HG03457 (cell line): ENCODE results near the gene NISCH.

Source experiments
- ATAC-seq: cut with Tn5 transposase; IDR thresholded peaks from one replicate; pipeline ENCODE4 v1.9.1; 2021; ENCODE audit warnings: moderate number of reproducible peaks; ENCODE audit not compliant: unreplicated experiment

NISCH gene

GRCh38 chr3:52435246-52436101, 19.9 kb upstream of the NISCH start:
- ATAC-seq: no peak

GRCh38 chr3:52436500-52437149, 18.8 kb upstream of the NISCH start:
- no peak for ATAC-seq

- no peak for ATAC-seq
Observed at GRCh38 chr3:52437326-52438103, 17.9 kb upstream of the NISCH start.

GRCh38 chr3:52438104-52438376, 17.4 kb upstream of the NISCH start:
- ATAC-seq: no peak

DNA sequence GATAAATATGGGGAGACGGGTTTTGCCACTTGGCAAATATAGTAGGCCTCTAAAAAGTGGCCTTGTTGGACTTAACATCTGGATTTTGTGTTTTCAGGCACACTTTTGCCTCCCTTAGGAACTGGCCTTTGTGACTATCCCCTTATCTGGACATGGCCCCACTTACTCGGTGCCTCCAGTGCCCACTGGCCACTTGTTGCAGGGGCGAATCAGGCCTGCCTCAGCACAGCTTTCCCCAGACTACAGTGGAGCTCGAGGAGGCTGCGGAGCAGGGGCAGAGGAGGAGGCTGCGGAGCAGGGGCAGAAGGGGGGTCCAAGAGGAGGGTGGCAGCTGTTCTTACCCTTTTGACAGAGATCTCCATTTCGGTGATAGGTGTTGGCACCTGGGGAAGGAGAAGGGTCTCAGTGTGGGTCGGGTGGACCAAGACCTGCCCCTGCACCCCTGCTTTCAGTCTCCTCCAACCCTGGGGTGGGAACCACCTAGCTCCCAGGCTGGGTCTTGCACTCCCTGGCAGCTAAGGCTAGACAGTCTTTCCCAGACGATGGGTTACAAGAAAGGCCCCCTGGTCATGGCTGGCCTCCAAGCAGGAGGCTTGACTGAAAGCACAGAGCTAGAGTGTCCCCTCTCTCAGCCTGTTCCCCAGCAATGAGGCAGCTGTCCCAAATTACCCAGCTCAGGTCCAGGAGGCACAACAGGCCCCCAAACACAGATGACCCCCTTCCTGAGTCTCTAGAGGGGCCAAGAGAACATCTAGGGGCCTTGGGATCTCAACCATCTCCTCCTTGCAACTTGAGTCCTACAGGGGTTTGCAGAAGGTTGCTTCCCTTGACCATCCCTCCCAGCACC, 16.6 kb upstream of the NISCH start:
- ATAC-seq: no peak

- ATAC-seq: no peak
Observed at GRCh38 chr3:52439426-52440248, 15.8 kb upstream of the NISCH start.

- ATAC-seq: no peak
Observed at GRCh38 chr3:52440249-52440551, 15.2 kb upstream of the NISCH start.

- no peak for ATAC-seq
Observed at GRCh38 chr3:52440671-52441070, 14.7 kb upstream of the NISCH start.

DNA sequence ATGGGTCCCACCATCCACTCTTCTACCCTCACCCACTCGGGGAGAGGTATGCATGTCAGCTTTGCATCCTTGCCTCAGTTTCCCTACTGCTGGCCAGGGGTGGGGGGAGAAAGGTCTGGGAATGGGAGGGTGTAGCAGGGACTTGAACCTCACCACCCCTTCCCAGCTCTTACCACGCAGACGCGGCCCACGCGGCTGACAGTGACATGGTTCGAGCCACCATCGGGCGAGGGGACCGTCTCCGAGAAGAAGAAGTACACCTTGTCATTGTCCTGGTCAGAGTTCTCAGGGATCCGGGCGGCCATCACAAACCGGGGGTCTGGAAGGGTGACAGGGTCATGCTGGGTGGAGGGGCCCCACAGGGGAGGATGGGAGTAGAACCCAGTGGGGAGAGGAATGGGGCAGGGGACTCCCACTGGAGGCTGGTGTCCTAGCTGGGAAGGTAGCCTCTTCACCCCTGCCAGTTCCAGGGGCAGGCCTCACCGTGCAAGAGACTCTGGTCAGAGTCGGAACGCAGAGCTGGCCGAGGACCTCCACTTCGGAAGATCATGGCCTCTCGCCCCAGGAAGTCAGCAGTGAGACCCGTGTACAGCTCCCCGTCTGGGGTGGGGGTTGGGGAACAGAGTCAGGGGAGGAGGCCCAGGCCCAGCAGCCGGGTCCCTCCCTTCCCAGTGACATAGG, 14.2 kb upstream of the NISCH start:
- ATAC-seq: no peak

GRCh38 chr3:52441772-52442332, 13.6 kb upstream of the NISCH start:
- no peak for ATAC-seq

DNA sequence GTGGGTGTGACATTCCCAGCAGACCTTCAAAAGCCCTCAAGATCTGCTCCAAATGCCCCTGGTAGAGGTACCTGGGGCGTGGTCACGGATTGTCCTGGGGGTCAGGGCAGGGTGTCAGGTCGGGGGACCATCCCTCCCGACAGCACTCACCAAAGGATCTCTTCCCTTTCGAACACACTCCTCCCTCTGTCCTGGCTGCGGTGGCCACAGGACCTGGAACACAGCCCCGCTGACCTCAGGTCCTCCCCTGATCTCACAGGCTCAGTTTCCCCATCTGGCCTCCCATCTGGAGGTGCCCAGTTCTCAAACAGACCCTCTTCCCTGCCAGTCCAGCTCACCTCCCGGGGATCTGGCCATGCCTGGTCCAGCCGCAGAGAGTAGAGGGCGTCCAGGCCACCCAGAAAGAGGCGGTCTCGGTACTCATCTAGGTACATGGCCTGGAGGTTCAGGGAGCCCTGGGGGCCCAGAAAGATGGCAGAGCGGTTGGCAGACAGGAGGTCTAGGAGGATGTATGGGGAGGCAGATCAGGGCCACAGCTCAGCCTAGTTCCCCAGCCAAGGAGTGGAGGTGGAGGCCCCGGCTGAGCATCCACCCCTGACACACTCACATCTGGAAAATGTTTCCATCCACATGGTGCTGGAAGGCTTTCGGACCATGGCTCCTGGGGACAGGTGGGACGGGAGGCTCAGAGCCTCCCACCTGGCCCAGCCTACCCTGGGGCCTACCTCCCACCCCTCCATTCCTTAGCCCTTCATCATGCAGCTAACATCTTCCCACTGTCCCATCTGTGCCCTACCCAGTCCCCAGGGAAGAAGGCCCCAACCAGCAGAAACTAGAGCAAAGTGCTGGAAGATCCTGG, 12.8 kb upstream of the NISCH start:
- no peak for ATAC-seq

DNA sequence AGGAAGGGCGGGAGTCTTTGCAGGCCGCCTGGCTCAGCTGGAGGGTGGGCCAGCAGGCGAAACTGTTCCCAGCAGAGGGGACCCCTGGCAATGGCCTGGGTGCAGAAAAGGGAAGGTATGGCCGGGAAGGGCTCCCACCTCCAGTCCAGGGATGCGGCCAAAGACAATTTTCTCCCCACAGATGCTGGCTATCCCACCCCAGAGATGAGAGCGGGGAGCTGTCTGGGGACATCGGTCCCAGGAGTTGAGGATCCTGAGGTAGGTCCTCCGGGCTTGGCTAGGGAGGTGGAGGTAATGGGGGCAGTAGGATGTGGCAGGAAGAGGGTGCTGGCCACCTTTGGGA, 12.2 kb upstream of the NISCH start:
- ATAC-seq: no peak

GRCh38 chr3:52443791-52444687, 11.4 kb upstream of the NISCH start:
- ATAC-seq: no peak

DNA sequence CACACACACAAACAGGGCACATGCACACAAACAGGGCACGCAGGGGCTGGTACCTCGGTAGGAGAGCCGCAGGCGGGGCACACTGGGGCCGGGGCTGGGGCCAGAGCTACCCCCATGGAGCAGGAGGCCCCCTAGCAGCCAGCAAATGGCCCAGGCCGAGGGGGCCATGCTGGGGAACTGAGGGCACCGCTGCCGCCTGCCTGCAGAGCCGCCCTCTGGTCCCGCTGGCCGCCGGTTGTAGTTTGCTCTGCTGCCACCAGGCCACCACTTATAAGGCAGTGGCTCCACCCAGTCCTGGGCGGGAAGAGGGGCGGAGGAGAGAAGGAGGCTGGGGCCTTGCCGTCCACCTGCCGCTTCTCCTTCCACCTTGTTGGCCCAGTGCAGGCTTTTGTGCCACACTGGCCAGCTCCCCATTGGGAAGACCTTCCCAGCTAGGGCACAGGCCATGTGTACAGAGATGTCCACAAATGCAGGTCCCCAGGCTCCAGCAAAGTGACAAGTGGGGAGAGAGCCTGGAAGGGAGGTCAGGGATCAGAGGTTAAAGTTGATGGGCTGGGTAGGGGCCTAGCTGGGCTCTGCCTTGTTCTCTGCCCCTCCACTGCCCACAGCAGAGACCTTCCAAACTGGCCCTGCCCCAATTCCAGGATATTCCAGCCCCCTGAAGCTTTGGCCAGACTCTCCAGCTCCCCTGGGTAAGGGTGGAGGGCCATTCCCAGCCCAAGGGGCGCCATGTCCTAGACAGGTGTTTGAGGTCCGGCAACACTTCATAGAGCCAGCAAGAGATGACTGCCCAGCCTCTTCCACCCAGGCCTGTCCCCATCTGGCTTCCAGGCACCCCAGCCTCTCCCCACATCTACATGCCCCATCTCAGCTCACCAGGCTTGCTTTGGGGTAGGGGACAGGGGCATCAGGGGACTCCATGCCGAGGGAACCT, 10.3 kb upstream of the NISCH start, which contains the start of gene SEMA3G:
SEMA3G (minus strand) TSS at position 244 of the 934 bp plus-strand sequence; CDS start at position 168, 76 bp downstream.
- peak; percentile 62 for ATAC-seq

GRCh38 chr3:52446042-52446441, 9.4 kb upstream of the NISCH start:
- ATAC-seq: no peak
